MM.1S (cell line): ENCODE results near the gene DUSP10.

Experiments used
- EZH2 ChIP-seq: fragments of 300-600 bp; sonication (generic); optimal IDR thresholded peaks from 2 replicates; pipeline ENCODE3; 2017; ENCODE audit warnings: low read depth, mild to moderate bottlenecking, antibody characterized with exemption, low read length, mixed read lengths
- EZH2phosphoT487 ChIP-seq: fragments of 300-600 bp; sonication (generic); IDR thresholded peaks from 2 replicates; pipeline ENCODE4 v1.6.1; 2018; ENCODE audit warnings: antibody characterized with exemption, low read length
- TF ChIP-seq, protein P1 (sequence below): fragments of 300-600 bp; sonication (generic); IDR thresholded peaks from 2 replicates; pipeline ENCODE4 v1.5.1; 2016; ENCODE audit warnings: antibody characterized with exemption, low read length, mixed read lengths

DNA sequence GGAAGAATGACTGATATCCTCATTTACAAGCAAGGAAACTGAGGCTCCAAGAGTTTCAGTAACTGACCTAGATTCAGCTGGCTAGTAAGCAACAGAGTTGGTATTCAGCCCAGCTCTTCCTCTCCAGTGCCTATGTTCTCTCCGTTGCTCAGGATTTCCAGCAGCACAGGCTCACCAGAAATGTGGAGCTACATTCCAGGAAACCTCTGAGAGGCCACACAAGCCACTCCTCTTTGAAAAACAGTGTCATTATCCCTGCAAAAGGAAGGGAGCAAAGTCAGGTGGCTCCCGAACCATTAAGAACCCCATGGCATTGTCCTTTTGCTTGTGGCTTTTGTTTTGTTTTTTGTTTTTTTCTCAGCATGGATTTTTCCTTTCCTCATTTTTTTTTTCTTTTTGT lies 40.6 kb upstream of the DUSP10 start:
- TF ChIP-seq, protein P1, sequence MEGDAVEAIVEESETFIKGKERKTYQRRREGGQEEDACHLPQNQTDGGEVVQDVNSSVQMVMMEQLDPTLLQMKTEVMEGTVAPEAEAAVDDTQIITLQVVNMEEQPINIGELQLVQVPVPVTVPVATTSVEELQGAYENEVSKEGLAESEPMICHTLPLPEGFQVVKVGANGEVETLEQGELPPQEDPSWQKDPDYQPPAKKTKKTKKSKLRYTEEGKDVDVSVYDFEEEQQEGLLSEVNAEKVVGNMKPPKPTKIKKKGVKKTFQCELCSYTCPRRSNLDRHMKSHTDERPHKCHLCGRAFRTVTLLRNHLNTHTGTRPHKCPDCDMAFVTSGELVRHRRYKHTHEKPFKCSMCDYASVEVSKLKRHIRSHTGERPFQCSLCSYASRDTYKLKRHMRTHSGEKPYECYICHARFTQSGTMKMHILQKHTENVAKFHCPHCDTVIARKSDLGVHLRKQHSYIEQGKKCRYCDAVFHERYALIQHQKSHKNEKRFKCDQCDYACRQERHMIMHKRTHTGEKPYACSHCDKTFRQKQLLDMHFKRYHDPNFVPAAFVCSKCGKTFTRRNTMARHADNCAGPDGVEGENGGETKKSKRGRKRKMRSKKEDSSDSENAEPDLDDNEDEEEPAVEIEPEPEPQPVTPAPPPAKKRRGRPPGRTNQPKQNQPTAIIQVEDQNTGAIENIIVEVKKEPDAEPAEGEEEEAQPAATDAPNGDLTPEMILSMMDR: no peak
- no peak for TF ChIP-seq EZH2
- no peak for TF ChIP-seq EZH2phosphoT487
